ENCODE data around the gene HOOK2.

GRCh38 chr19:12779162-12779993, 4.0 kb upstream of the HOOK2 start:
- TF ChIP-seq CTCF (IDR thresholded peaks at IDR 0.05 in 8 of 11, conservative IDR thresholded peaks at IDR 0.05 in 3 of 11): peak in 1 of 11 experiments; percentile 18
- TF ChIP-seq POLR2A (IDR thresholded peaks at IDR 0.05): no peak
- peak in 2 of 3 donors; percentile 42 to 74 for TF ChIP-seq POLR2AphosphoS5 (IDR thresholded peaks at IDR 0.05)

All from spleen (tissue), 7 donors.